GM21381 (cell line): Measurements from ENCODE around the gene PSMD2.
A peak's percentile ranks its signal among the peaks of the same experiment; 100 is the strongest.

Source experiments
- ATAC-seq: cut with Tn5 transposase; IDR thresholded peaks from one replicate; pipeline ENCODE4 v1.9.1; 2021; ENCODE audit warnings: mild to moderate bottlenecking, moderate library complexity; ENCODE audit not compliant: unreplicated experiment

PSMD2 gene

DNA sequence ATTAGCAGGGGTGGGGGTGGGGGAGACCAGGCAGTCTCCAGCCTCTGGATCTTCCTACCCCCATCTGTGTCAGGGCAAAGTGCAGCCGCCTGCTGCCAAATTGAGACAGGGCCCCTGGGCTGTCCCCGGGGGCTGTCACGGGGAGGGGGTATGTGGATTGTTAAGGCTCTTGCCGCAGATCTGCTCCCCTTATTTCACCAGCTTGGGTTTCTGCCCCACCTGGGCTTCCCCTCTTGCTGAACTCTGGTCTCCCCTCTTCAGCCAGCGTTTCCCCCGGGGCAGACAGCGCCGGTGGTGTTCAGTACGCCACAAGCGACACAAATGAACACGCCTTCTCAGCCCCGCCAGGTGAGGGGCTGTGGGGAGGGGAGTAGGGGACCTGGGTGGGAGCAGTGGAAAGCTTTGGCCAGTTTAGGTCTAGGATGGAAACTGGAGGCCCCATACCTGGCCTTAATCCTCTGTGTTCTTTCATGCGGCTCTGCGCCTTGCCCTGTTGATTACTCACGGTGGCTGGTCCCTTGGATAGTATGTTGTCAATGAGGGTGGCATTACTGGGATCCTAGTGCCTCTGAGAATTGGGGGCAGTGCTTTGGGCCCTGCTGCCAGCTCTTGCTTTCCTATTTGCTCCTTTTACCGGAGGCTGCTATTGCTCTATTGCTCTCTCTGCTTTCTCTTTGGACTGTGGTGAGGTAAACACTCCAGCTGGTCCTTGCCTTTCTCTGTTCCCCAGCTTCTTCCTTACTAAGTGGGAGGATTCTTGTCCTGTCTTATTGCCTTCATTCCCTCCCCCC, 17.0 kb downstream of the PSMD2 start:
- ATAC-seq = no peak

DNA sequence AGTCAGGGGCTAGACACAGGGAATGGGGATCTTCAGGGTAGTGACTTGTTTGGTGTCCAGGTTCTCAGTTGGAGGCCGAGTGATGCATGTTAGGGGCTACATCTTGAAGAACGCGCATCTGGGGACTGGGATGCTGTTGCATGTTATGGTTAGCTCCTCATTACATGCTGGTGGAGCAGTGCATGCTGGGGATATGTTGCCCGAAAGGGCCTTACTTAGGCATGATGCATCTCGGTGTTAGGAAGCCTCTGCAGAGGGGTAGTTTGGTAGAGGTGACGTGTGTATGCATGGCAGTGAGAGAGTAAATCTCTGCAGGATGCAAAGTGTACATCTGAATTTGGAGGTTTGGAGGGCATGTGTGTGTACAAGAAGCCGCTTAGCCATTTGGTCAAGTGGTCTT, 17.8 kb downstream of the PSMD2 start:
- ATAC-seq = no peak

GRCh38 chr3:184317201-184317600, 18.2 kb downstream of the PSMD2 start:
- ATAC-seq = no peak

- ATAC-seq = no peak
Observed at GRCh38 chr3:184320104-184320445, 21.0 kb downstream of the PSMD2 start.

DNA sequence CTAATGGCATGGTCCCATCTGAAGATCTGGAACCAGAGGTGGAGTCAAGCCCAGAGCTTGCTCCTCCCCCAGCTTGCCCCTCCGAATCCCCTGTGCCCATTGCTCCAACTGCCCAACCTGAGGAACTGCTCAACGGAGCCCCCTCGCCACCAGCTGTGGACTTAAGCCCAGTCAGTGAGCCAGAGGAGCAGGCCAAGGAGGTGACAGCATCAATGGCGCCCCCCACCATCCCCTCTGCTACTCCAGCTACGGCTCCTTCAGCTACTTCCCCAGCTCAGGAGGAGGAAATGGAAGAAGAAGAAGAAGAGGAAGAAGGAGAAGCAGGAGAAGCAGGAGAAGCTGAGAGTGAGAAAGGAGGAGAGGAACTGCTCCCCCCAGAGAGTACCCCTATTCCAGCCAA, 22.6 kb downstream of the PSMD2 start:
- no peak for ATAC-seq

GRCh38 chr3:184322731-184323487, 23.9 kb downstream of the PSMD2 start:
- ATAC-seq = no peak

- no peak for ATAC-seq
Observed at GRCh38 chr3:184323696-184324095, 24.7 kb downstream of the PSMD2 start.

GRCh38 chr3:184325269-184325668, 26.2 kb downstream of the PSMD2 start:
- no peak for ATAC-seq

- no peak for ATAC-seq
Observed at GRCh38 chr3:184325715-184326369, 26.8 kb downstream of the PSMD2 start.

GRCh38 chr3:184327171-184327570, 28.1 kb downstream of the PSMD2 start:
- no peak for ATAC-seq

DNA sequence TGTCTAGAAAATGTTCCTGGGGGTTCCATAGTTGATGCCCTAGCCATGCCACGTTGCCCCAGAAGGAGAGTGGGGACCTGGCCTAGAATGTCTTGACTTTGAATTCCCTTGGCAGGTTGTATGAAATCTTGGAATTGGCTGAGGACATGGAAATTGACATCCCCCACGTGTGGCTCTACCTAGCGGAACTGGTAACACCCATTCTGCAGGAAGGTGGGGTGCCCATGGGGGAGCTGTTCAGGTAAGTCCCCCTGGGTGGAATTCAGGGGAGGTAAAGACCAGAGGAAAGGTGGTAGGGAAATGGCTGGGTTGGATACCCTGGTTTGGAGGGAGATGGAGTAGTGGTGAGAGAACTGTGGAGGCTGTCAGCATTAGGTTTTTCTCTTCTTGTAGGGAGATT, 29.5 kb downstream of the PSMD2 start:
- no peak for ATAC-seq

- ATAC-seq = no peak
Observed at GRCh38 chr3:184332370-184333090, 33.5 kb downstream of the PSMD2 start.

GRCh38 chr3:184333190-184333589, 34.1 kb downstream of the PSMD2 start:
- no peak for ATAC-seq

- no peak for ATAC-seq
Observed at GRCh38 chr3:184333700-184334099, 34.7 kb downstream of the PSMD2 start.

DNA sequence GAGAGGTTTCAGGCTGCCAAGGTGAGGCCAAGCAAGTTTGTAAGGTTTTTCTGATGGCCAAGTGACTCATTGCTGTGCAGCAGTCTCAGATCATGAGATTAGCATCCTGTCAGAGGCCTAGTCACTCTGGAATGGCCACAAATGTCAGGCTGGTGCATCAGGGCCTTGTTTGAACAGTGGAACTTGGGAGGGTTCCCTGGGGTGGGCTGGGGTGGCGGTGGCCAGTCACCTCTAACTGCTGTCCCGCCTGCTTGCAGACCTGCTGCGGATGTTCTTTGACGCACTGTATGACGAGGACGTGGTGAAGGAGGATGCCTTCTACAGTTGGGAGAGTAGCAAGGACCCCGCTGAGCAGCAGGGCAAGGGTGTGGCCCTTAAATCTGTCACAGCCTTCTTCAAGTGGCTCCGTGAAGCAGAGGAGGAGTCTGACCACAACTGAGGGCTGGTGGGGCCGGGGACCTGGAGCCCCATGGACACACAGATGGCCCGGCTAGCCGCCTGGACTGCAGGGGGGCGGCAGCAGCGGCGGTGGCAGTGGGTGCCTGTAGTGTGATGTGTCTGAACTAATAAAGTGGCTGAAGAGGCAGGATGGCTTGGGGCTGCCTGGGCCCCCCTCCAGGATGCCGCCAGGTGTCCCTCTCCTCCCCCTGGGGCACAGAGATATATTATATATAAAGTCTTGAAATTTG, 35.6 kb downstream of the PSMD2 start:
- ATAC-seq = no peak

DNA sequence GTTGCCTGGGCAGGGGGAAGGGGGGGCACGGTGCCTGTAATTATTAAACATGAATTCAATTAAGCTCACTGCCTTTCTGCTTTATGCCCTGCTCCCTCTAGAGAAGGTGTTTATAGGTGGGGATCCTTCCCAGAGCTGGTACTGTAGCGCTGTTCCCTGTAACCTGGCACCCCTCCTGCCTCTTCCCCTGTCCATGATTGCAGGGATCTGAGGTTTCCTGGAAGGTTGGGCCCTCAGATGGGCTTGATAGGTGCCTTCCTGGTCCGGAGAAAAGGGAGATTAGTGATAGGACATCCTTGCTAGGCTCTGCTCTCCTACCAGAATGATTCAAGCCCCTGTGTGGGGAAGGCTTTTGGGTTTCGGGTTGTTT, 36.2 kb downstream of the PSMD2 start:
- ATAC-seq = no peak

DNA sequence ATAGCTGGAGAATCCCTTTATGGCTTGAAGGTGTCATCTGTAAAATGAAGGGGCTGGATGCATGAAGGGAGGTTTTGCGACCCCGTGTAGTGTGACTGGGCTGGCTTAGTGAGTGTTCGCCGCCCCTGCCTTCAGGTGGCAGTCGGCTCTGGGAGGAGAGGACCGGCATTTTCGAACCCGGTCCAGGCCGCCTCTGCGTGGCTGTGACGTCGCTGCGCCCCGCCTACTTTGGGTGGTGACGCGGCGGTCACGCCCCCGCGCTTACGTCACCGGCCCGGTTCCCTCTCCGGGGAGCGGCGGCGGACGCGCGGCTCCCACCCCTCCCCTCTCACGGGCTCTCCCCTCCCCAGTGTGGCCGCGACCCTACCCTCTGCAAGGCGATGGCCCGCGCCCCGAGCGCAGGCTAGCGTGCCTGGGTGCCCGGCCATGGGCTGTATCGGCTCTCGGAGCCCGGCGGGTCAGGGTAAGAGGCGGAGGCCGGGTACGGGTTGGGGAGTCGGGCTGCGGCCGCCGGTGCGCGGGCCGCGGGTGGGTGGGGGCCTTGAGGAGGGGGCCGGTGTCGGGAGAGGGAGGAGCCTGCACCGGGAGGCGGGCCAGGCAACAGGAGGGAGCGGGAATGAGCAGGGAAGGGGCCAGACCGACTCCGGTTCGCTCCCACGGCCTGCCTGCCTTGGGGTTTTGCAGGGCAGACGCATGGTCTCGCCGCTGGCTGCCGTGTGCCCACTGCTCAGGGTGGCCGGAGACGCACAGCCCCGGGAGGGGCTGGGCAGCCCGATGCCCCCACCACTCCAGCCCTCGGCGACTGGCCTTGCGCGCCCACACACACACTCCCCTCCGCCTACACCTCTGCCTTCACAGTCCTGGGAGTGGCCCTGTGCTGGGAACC, 36.9 kb downstream of the PSMD2 start:
- ATAC-seq = peak; percentile 83

- no peak for ATAC-seq
Observed at GRCh38 chr3:184336547-184337398, 37.7 kb downstream of the PSMD2 start.

GRCh38 chr3:184337399-184337714, 38.3 kb downstream of the PSMD2 start, which contains the start of gene FAM131A:
FAM131A (plus strand) TSS chr3:184337600; CDS start chr3:184337631, 31 bp downstream.
- ATAC-seq = no peak
